ENCODE data around the gene IL22RA1. TPM values are rescaled to one million over a fixed set of nuclear protein-coding genes. Genes with fewer than 3 reads are reported as not detected.

IL22RA1 gene
- total RNA-seq, 1 experiment from 2014 or later = 1.2 TPM

- H3K36me3 ChIP-seq (ENCODE audit: low read depth, low read length) = no peaks in the 10 kb centered on the region
- POLR2A ChIA-PET (ENCODE audit: unreplicated experiment) = no interaction called here
- H3K4me1 ChIP-seq (ENCODE audit: insufficient read depth, low read length) = no peaks in the 10 kb centered on the region
- TF ChIP-seq EZH2phosphoT487 (IDR thresholded peaks at IDR 0.05; ENCODE audit: borderline replicate concordance, low read length) = no peak
- TF ChIP-seq EZH2 (IDR thresholded peaks at IDR 0.05; ENCODE audit: low read length, unreplicated experiment) = no peak
- TF ChIP-seq CTCF (conservative IDR thresholded peaks at IDR 0.05; ENCODE audit: low read depth, low read length) = no peak
- H3K4me2 ChIP-seq (ENCODE audit: low read length) = no peak overlapping the region
- BruUV-seq (replicated peaks) = no TSS peak
- H3K9me3 ChIP-seq (ENCODE audit: low read length) = no peaks in the 10 kb centered on the region
- ATAC-seq (no peak), DNase-seq (no peak)
- intact Hi-C loops (cut with micrococcal nuclease) = no loop called here
- H3K4me3 ChIP-seq (ENCODE audit: low read length) = no peak overlapping the region
- H3F3A ChIP-seq (ENCODE audit: low read length, unreplicated experiment) = no peaks in the 10 kb centered on the region
- H3K27me3 ChIP-seq (ENCODE audit: low read length) = no peaks in the 10 kb centered on the region
- H3K27ac ChIP-seq (ENCODE audit: low read length) = no peak overlapping the region
- no peaks in the 10 kb centered on the region for H3K79me2 ChIP-seq (ENCODE audit: low read length)
- no peak overlapping the region for H2AFZ ChIP-seq (ENCODE audit: low read length)
- no peak overlapping the region for H3K9ac ChIP-seq (ENCODE audit: low read length)
- H3K9me2 ChIP-seq (replicated peaks; ENCODE audit: low read length) = no peaks in the 10 kb centered on the region
- no peaks in the 10 kb centered on the region for H4K20me1 ChIP-seq (ENCODE audit: low read length)
- CTCF ChIA-PET = no interaction called here
Measured at GRCh38 chr1:24084050-24084449, 58.9 kb downstream of the IL22RA1 start.

- ATAC-seq = no peak
- no peak for DNase-seq
- no peaks in the 10 kb centered on the region for H4K20me1 ChIP-seq (ENCODE audit: low read length)
- H3K9me2 ChIP-seq (replicated peaks; ENCODE audit: low read length) = no peaks in the 10 kb centered on the region
- no peaks in the 10 kb centered on the region for H3K27me3 ChIP-seq (ENCODE audit: low read length)
- H3K27ac ChIP-seq (ENCODE audit: low read length) = no peak overlapping the region
- no peak overlapping the region for H2AFZ ChIP-seq (ENCODE audit: low read length)
- BruUV-seq (replicated peaks) = no TSS peak
- POLR2A ChIA-PET (ENCODE audit: unreplicated experiment) = no interaction called here
- no peaks in the 10 kb centered on the region for H3K4me1 ChIP-seq (ENCODE audit: insufficient read depth, low read length)
- H3K79me2 ChIP-seq (ENCODE audit: low read length) = no peaks in the 10 kb centered on the region
- H3K4me3 ChIP-seq (ENCODE audit: low read length) = no peak overlapping the region
- H3K9ac ChIP-seq (ENCODE audit: low read length) = no peak overlapping the region
- H3F3A ChIP-seq (ENCODE audit: low read length, unreplicated experiment) = no peaks in the 10 kb centered on the region
- H3K9me3 ChIP-seq (ENCODE audit: low read length) = no peaks in the 10 kb centered on the region
- intact Hi-C loops (cut with micrococcal nuclease) = no loop called here
- TF ChIP-seq CTCF (conservative IDR thresholded peaks at IDR 0.05; ENCODE audit: low read depth, low read length) (no peak), EZH2phosphoT487 (IDR thresholded peaks at IDR 0.05; ENCODE audit: borderline replicate concordance, low read length) (no peak), EZH2 (IDR thresholded peaks at IDR 0.05; ENCODE audit: low read length, unreplicated experiment) (no peak)
- no peaks in the 10 kb centered on the region for H3K36me3 ChIP-seq (ENCODE audit: low read depth, low read length)
- CTCF ChIA-PET = no interaction called here
- H3K4me2 ChIP-seq (ENCODE audit: low read length) = no peak overlapping the region
Measured at GRCh38 chr1:24082372-24082771, 60.6 kb downstream of the IL22RA1 start.

- Histone ChIP-seq H3K4me1 (ENCODE audit: insufficient read depth, low read length) (no peaks in the 10 kb centered on the region), H4K20me1 (ENCODE audit: low read length) (no peaks in the 10 kb centered on the region), H3K27me3 (ENCODE audit: low read length) (no peaks in the 10 kb centered on the region), H3F3A (ENCODE audit: low read length, unreplicated experiment) (no peaks in the 10 kb centered on the region), H3K36me3 (ENCODE audit: low read depth, low read length) (no peaks in the 10 kb centered on the region), H3K9me3 (ENCODE audit: low read length) (no peaks in the 10 kb centered on the region), H3K9ac (ENCODE audit: low read length) (no peak overlapping the region), H3K27ac (ENCODE audit: low read length) (no peak overlapping the region), H3K79me2 (ENCODE audit: low read length) (no peaks in the 10 kb centered on the region), H3K4me3 (ENCODE audit: low read length) (no peak overlapping the region), H3K9me2 (replicated peaks; ENCODE audit: low read length) (no peaks in the 10 kb centered on the region), H2AFZ (ENCODE audit: low read length) (no peak overlapping the region), H3K4me2 (ENCODE audit: low read length) (no peak overlapping the region)
- TF ChIP-seq EZH2phosphoT487 (IDR thresholded peaks at IDR 0.05; ENCODE audit: borderline replicate concordance, low read length) = no peak
- TF ChIP-seq EZH2 (IDR thresholded peaks at IDR 0.05; ENCODE audit: low read length, unreplicated experiment) = no peak
- TF ChIP-seq CTCF (conservative IDR thresholded peaks at IDR 0.05; ENCODE audit: low read depth, low read length) = no peak
- ChIA-PET POLR2A (ENCODE audit: unreplicated experiment) (no interaction called here), CTCF (no interaction called here)
- no peak for DNase-seq
- BruUV-seq (replicated peaks) = no TSS peak
- intact Hi-C loops (cut with micrococcal nuclease) = no loop called here
- ATAC-seq = no peak
Measured at GRCh38 chr1:24081190-24081589, 61.8 kb downstream of the IL22RA1 start.

All from PC-3 (cell line).